ENCODE results near the gene NKPD1. TPM values are rescaled to one million over a fixed set of nuclear protein-coding genes. Genes with fewer than 3 reads are reported as not detected.

The NKPD1 gene
- total and polyA plus RNA-seq, 4 donors: 0.44 to 1.4 (median 1.0) TPM

- no peak for DNase-seq (ENCODE audit: low read depth in 4 of 6, low spot score in 6 of 6)
- Histone ChIP-seq H3K9me3 (ENCODE audit: control insufficient read depth, insufficient read depth, low read length) (no peaks in the 10 kb centered on the region), H3K27ac (ENCODE audit: low read depth, low read length) (no peak overlapping the region), H3K4me1 (ENCODE audit: control insufficient read depth, insufficient read depth, low read length) (peaks cover 35% of the 10 kb centered on the region), H3K27me3 (ENCODE audit: control insufficient read depth, insufficient read depth, low read length) (no peaks in the 10 kb centered on the region), H3K36me3 (ENCODE audit: control insufficient read depth, insufficient read depth, low read length) (peaks cover 36% of the 10 kb centered on the region), H3K4me3 (ENCODE audit: low read depth, low read length) (no peak overlapping the region)
- WGBS (ENCODE audit: insufficient coverage): 98% methylated on average over 9 of the region's 21 CpGs
Measured at GRCh38 chr19:45135176-45135885, 25.5 kb downstream of the NKPD1 start.

GRCh38 chr19:45133661-45134060, 27.1 kb downstream of the NKPD1 start:
- Histone ChIP-seq H3K4me3 (ENCODE audit: low read depth, low read length) (no peak overlapping the region), H3K27ac (ENCODE audit: low read depth, low read length) (no peak overlapping the region), H3K27me3 (ENCODE audit: control insufficient read depth, insufficient read depth, low read length) (no peaks in the 10 kb centered on the region), H3K4me1 (ENCODE audit: control insufficient read depth, insufficient read depth, low read length) (peaks cover 38% of the 10 kb centered on the region), H3K36me3 (ENCODE audit: control insufficient read depth, insufficient read depth, low read length) (peaks cover 36% of the 10 kb centered on the region), H3K9me3 (ENCODE audit: control insufficient read depth, insufficient read depth, low read length) (no peaks in the 10 kb centered on the region)
- DNase-seq (ENCODE audit: low read depth in 4 of 6, low spot score in 6 of 6): no peak
- WGBS (ENCODE audit: insufficient coverage): 91% methylated on average over 4 of the region's 8 CpGs

GRCh38 chr19:45130888-45131615, 29.7 kb downstream of the NKPD1 start:
- 53% methylated on average over 11 of the region's 13 CpGs for WGBS (ENCODE audit: insufficient coverage)
- H3K27ac ChIP-seq (ENCODE audit: low read depth, low read length): no peak overlapping the region

GRCh38 chr19:45130236-45130635, 30.5 kb downstream of the NKPD1 start:
- WGBS (ENCODE audit: insufficient coverage): 78% methylated on average over 13 of the region's 13 CpGs
- Histone ChIP-seq H3K4me3 (ENCODE audit: low read depth, low read length) (no peak overlapping the region), H3K4me1 (ENCODE audit: control insufficient read depth, insufficient read depth, low read length) (peaks cover 16% of the 10 kb centered on the region), H3K27me3 (ENCODE audit: control insufficient read depth, insufficient read depth, low read length) (no peaks in the 10 kb centered on the region), H3K27ac (ENCODE audit: low read depth, low read length) (no peak overlapping the region), H3K9me3 (ENCODE audit: control insufficient read depth, insufficient read depth, low read length) (no peaks in the 10 kb centered on the region), H3K36me3 (ENCODE audit: control insufficient read depth, insufficient read depth, low read length) (peaks cover 31% of the 10 kb centered on the region)
- DNase-seq (ENCODE audit: low read depth in 4 of 6, low spot score in 6 of 6): no peak

More at GRCh38 chr19:45130888-45131615, 29.7 kb downstream of the NKPD1 start:
- H3K9me3 ChIP-seq (ENCODE audit: control insufficient read depth, insufficient read depth, low read length): no peaks in the 10 kb centered on the region
- no peak overlapping the region for H3K4me3 ChIP-seq (ENCODE audit: low read depth, low read length)
- no peak for DNase-seq (ENCODE audit: low read depth in 4 of 6, low spot score in 6 of 6)
- no peaks in the 10 kb centered on the region for H3K27me3 ChIP-seq (ENCODE audit: control insufficient read depth, insufficient read depth, low read length)
- peaks cover 32% of the 10 kb centered on the region for H3K36me3 ChIP-seq (ENCODE audit: control insufficient read depth, insufficient read depth, low read length)
- peaks cover 16% of the 10 kb centered on the region for H3K4me1 ChIP-seq (ENCODE audit: control insufficient read depth, insufficient read depth, low read length)

- Histone ChIP-seq H3K27me3 (ENCODE audit: control insufficient read depth, insufficient read depth, low read length) (no peaks in the 10 kb centered on the region), H3K9me3 (ENCODE audit: control insufficient read depth, insufficient read depth, low read length) (no peaks in the 10 kb centered on the region), H3K27ac (ENCODE audit: low read depth, low read length) (no peak overlapping the region), H3K4me1 (ENCODE audit: control insufficient read depth, insufficient read depth, low read length) (peaks cover 21% of the 10 kb centered on the region), H3K36me3 (ENCODE audit: control insufficient read depth, insufficient read depth, low read length) (peaks cover 24% of the 10 kb centered on the region), H3K4me3 (ENCODE audit: low read depth, low read length) (no peak overlapping the region)
- 87% methylated on average over 4 of the region's 5 CpGs for WGBS (ENCODE audit: insufficient coverage)
- DNase-seq (ENCODE audit: low read depth in 4 of 6, low spot score in 6 of 6): no peak
Measured at GRCh38 chr19:45128806-45129205, 32.0 kb downstream of the NKPD1 start.

GRCh38 chr19:45128146-45128545, 32.6 kb downstream of the NKPD1 start:
- DNase-seq (ENCODE audit: low read depth in 4 of 6, low spot score in 6 of 6): no peak
- Histone ChIP-seq H3K36me3 (ENCODE audit: control insufficient read depth, insufficient read depth, low read length) (peaks cover 26% of the 10 kb centered on the region), H3K27me3 (ENCODE audit: control insufficient read depth, insufficient read depth, low read length) (no peaks in the 10 kb centered on the region), H3K4me1 (ENCODE audit: control insufficient read depth, insufficient read depth, low read length) (peaks cover 27% of the 10 kb centered on the region), H3K4me3 (ENCODE audit: low read depth, low read length) (no peak overlapping the region), H3K9me3 (ENCODE audit: control insufficient read depth, insufficient read depth, low read length) (no peaks in the 10 kb centered on the region), H3K27ac (ENCODE audit: low read depth, low read length) (no peak overlapping the region)
- WGBS (ENCODE audit: insufficient coverage): 95% methylated on average over 4 of the region's 5 CpGs

- no peak for DNase-seq (ENCODE audit: low read depth in 4 of 6, low spot score in 6 of 6)
- WGBS (ENCODE audit: insufficient coverage): 94% methylated on average over 4 of the region's 7 CpGs
- Histone ChIP-seq H3K4me1 (ENCODE audit: control insufficient read depth, insufficient read depth, low read length) (peaks cover 32% of the 10 kb centered on the region), H3K4me3 (ENCODE audit: low read depth, low read length) (no peak overlapping the region), H3K36me3 (ENCODE audit: control insufficient read depth, insufficient read depth, low read length) (peaks cover 31% of the 10 kb centered on the region), H3K27me3 (ENCODE audit: control insufficient read depth, insufficient read depth, low read length) (no peaks in the 10 kb centered on the region), H3K9me3 (ENCODE audit: control insufficient read depth, insufficient read depth, low read length) (no peaks in the 10 kb centered on the region), H3K27ac (ENCODE audit: low read depth, low read length) (no peak overlapping the region)
Measured at GRCh38 chr19:45126654-45127053, 34.1 kb downstream of the NKPD1 start.

- H3K36me3 ChIP-seq (ENCODE audit: control insufficient read depth, insufficient read depth, low read length): peaks cover 28% of the 10 kb centered on the region
- no peaks in the 10 kb centered on the region for H3K9me3 ChIP-seq (ENCODE audit: control insufficient read depth, insufficient read depth, low read length)
- WGBS (ENCODE audit: insufficient coverage): 43% methylated on average over 10 of the region's 12 CpGs
- H3K27me3 ChIP-seq (ENCODE audit: control insufficient read depth, insufficient read depth, low read length): no peaks in the 10 kb centered on the region
- no peak overlapping the region for H3K4me3 ChIP-seq (ENCODE audit: low read depth, low read length)
- no peak overlapping the region for H3K27ac ChIP-seq (ENCODE audit: low read depth, low read length)
- no peak for DNase-seq (ENCODE audit: low read depth in 4 of 6, low spot score in 6 of 6)
- H3K4me1 ChIP-seq (ENCODE audit: control insufficient read depth, insufficient read depth, low read length): peaks cover 29% of the 10 kb centered on the region
Measured at GRCh38 chr19:45125975-45126493, 34.7 kb downstream of the NKPD1 start.

GRCh38 chr19:45125360-45125759, 35.4 kb downstream of the NKPD1 start:
- DNase-seq (ENCODE audit: low read depth in 4 of 6, low spot score in 6 of 6): no peak
- Histone ChIP-seq H3K4me1 (ENCODE audit: control insufficient read depth, insufficient read depth, low read length) (peaks cover 25% of the 10 kb centered on the region), H3K4me3 (ENCODE audit: low read depth, low read length) (no peak overlapping the region), H3K9me3 (ENCODE audit: control insufficient read depth, insufficient read depth, low read length) (no peaks in the 10 kb centered on the region), H3K27me3 (ENCODE audit: control insufficient read depth, insufficient read depth, low read length) (no peaks in the 10 kb centered on the region), H3K27ac (ENCODE audit: low read depth, low read length) (no peak overlapping the region), H3K36me3 (ENCODE audit: control insufficient read depth, insufficient read depth, low read length) (peaks cover 25% of the 10 kb centered on the region)
- 74% methylated on average over 5 of the region's 9 CpGs for WGBS (ENCODE audit: insufficient coverage)

Data from spinal cord (tissue), 10 donors.